NB4 (cell line): Measurements from ENCODE around the gene OGFOD2.

Source experiments
- DNase-seq: peaks from one replicate; pipeline ENCODE4 v3.0.0; 2010; ENCODE audit warnings: low read depth
- H3K4me3 ChIP-seq: one replicate; pipeline ENCODE4 v1.5.1; 2011; ENCODE audit warnings: mild to moderate bottlenecking, low read depth, low read length, moderate library complexity
- MYC ChIP-seq: IDR thresholded peaks from 2 replicates; pipeline ENCODE4 v1.6.1; 2011; ENCODE audit warnings: low read depth, low read length
- POLR2A ChIP-seq: IDR thresholded peaks from 2 replicates; pipeline ENCODE4 v1.6.1; 2011; ENCODE audit warnings: mild to moderate bottlenecking; ENCODE audit not compliant: insufficient read length; ENCODE audit errors: extremely low read depth
- TF ChIP-seq, protein P1 (sequence below): IDR thresholded peaks from one replicate; pipeline ENCODE4 v1.5.1; 2012; ENCODE audit warnings: low read depth, low read length
- TF ChIP-seq, protein P2 (sequence below): IDR thresholded peaks from 2 replicates; pipeline ENCODE4 v1.6.1; 2011; ENCODE audit warnings: low read depth, low read length

OGFOD2 gene

DNA sequence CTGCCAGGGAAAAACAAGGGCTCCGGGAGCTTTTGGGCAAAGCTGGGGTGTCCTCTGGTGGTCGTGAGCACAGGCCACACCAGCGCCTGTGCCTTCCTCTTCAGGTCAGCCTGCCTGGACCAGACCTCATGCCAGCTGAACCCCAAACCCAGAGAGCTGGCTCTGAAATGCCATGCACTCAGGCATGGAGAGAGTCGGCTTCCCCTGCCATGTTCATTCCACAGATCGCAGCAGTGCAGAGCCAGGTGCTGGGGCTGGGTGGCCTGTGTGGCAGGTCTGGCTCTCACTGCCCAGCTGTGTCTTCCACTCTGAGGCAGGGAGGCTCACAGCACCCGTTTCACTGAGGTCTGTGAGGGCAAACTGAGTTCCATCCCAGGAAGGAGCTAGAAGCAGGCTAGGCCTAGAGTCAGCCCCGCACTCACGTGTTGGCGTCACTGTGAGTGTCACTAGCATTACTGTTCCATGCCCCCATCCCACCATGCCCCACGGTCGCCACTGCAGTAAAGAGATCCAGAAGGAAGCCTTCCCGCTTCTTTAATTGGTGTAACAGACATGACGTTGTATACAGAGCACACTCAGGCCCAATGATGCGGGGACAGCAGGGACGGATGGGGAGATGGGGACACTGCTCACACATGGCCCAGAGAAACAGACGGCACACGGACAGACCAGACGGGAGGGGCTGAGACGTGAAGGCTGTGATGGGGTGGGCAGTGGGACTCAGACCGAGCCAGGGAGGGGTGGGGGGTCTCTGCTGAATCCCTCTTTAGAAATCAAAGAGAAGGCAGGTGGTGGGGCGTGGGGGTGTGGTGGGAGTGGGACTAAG is 8.1 kb downstream of the OGFOD2 start:
- H3K4me3 ChIP-seq: no peak overlapping the region
- DNase-seq: no peak
- TF ChIP-seq POLR2A: no peak
- TF ChIP-seq, protein P1, sequence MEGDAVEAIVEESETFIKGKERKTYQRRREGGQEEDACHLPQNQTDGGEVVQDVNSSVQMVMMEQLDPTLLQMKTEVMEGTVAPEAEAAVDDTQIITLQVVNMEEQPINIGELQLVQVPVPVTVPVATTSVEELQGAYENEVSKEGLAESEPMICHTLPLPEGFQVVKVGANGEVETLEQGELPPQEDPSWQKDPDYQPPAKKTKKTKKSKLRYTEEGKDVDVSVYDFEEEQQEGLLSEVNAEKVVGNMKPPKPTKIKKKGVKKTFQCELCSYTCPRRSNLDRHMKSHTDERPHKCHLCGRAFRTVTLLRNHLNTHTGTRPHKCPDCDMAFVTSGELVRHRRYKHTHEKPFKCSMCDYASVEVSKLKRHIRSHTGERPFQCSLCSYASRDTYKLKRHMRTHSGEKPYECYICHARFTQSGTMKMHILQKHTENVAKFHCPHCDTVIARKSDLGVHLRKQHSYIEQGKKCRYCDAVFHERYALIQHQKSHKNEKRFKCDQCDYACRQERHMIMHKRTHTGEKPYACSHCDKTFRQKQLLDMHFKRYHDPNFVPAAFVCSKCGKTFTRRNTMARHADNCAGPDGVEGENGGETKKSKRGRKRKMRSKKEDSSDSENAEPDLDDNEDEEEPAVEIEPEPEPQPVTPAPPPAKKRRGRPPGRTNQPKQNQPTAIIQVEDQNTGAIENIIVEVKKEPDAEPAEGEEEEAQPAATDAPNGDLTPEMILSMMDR: peak; percentile 2

DNA sequence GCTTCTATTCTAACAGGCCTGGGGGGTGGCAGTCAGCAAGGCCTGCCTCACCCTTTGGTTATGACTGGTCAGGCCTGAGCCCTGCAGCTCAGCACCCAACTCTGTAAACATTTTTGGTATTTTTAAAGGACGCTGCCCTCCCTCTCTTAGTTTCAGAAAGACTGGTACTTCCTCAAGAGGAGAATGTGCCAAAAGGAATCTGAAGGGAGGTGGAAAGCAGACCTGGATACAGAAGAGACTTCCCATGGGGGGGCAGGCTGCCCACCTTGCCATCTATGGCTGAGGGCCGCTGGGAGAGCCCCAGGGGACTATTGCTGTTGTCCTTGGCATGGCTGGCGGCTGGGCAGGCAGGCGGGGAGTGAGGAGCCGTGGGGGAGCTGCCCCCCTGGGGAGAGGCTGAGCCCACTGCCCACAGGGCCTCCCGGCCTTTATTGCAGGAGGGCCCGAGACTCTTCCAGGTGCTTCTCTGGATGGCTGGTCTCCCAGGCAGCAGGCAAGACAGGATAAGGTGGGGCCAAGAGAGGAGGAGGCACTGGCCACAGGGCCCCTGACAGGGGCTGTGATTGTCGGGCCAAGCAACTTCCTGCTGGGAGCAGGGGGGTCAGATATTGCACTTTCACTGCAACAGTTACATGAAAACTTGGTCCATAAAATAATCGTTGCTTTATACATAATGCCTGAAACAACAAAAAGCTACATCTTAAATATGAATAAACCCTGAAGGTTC is 8.9 kb downstream of the OGFOD2 start:
- H3K4me3 ChIP-seq: no peak overlapping the region
- no peak for DNase-seq
- TF ChIP-seq, protein P1: no peak
- TF ChIP-seq MYC (no peak), POLR2A (no peak)
- TF ChIP-seq, protein P2, sequence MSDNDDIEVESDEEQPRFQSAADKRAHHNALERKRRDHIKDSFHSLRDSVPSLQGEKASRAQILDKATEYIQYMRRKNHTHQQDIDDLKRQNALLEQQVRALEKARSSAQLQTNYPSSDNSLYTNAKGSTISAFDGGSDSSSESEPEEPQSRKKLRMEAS: no peak

DNA sequence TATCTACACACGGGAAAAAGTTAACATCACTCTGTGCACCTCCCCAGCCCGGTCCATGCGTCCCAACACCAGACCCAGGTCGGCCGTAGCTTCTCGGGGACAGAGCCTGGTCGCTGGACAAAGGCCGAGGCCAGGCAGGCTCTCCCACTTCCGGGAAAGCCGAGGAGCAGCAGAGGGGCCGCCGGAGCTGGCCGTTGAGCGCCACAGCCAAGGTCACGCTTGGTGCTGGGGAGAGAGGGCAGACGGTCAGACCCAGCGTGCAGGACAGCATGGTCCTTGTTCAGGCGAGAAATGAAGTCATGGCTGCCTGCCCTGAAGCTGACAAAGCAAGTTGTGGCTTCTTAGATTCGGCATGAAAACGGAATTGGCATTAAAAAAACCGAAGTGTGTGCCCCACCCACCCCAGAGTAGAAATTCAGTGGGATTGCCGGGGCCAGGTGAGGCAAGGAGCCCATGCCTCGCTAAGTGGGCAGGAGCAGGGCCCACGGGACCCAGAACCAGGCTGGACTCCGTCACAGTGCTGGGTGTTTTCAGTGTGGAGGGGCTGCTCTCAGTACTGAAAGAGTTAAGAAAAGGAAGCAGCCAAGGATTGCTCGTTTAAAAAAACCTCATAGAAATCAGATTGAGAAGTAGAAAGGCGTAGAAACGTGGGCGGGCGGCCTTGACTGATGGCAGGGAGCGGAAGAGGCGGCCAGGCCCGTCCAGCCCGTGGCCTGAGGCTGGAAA is 9.7 kb downstream of the OGFOD2 start:
- TF ChIP-seq, protein P1: no peak
- TF ChIP-seq, protein P2: no peak
- TF ChIP-seq MYC: no peak
- no peak for TF ChIP-seq POLR2A
- no peak overlapping the region for H3K4me3 ChIP-seq
- no peak for DNase-seq

DNA sequence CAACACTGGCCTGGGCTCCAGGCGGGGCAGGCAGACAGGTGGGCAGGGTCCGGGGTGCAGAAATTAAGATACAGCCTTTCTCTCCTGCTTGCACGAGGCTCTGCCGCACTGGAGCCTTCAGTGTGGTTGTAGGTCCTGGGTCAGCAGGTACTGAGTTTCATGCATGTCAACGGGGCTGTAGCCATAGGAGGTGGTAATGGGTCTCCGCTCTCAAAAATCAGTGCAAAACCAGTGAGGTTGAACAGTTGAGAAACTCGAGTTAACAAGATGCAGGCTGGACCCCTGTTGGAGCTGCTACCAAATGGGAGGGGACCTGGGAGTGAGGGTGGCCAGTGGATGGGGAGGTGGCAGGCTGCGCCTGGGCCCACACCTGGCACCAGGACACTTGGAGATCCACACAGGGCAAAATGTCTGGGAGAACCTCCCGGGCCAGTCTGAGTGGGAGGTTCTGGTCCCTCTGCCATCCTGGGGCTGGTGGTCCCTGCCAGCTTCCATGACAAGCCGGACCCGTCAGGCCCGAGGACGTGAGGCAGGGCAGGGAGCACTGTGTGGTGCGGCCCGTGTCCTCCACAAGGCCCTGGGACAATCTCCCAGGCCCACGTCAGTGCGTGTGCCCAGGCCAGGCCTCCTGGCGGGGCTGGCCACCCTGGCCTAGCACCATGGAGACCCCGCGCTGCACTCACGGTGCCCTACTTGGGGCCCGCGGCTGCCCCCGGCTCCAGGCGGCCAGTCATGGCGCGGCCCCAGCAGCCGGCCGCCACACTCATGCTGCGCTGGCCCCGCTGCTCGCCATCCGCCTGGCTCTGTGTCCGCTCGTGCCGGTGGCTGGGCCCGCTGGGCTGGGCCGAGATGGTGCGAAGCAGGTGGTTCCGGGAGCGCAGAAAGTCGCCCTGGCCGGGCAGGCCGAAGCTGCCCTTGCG is 10.6 kb downstream of the OGFOD2 start:
- TF ChIP-seq POLR2A (no peak), MYC (no peak)
- TF ChIP-seq, protein P1: no peak
- TF ChIP-seq, protein P2: no peak
- H3K4me3 ChIP-seq: no peak overlapping the region
- DNase-seq: no peak

DNA sequence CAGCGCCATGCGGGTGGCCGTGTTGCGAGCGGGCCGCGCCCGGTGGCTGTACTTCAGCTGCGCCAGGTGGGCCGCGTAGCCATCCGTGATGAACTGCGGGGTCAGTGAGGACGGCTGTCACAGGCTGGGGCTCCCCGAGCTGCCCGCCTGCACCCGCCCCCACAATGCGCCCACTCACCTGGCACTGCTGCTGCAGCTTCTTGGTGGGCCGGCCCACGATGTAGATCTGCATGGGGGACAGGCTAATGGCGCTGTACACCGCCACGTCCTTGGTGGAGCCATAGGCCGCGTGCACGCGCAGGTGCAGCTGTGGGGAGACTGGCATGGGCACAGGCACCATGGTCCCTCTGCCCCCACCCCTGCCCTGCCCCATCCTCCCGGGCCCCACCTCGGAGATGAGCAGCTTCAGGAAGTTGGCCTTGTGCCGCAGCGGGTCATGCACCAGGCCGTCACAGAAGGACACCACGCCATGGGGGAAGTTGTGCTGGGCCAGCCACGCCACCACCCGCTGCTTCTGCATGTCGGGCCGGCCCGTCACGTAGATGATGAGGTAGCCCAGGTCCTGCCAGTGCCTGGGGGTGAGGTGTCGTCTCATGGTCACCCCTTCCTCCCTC is 11.3 kb downstream of the OGFOD2 start:
- TF ChIP-seq, protein P1: no peak
- TF ChIP-seq, protein P2: no peak
- TF ChIP-seq POLR2A (no peak), MYC (no peak)
- DNase-seq: no peak
- no peak overlapping the region for H3K4me3 ChIP-seq
